Mucosa of descending colon (tissue), 3 donors: ENCODE results near the gene BANF2. TPM values are rescaled to one million over a fixed set of nuclear protein-coding genes. Genes with fewer than 3 reads are reported as not detected.
A peak's percentile ranks its signal among the peaks of the same experiment; 100 is the strongest.

Source experiments
- ATAC-seq: fragments of 200-7000 bp; cut with Tn5 transposase; one replicate; pipeline ENCODE4 v1.9.1; 2020; ENCODE audit warnings: mild to moderate bottlenecking, moderate library complexity
- DNase-seq, 3 donors: peaks; one replicate each; pipeline ENCODE4 v3.0.0-alpha.2; 2020
- H3K36me3 ChIP-seq: fragments of 200-600 bp; one replicate; pipeline ENCODE4 v1.8.0; 2021; ENCODE audit warnings: low read depth, mild to moderate bottlenecking
- H3K4me1 ChIP-seq: fragments of 200-600 bp; one replicate; pipeline ENCODE4 v1.8.0; 2021; ENCODE audit warnings: low read depth, mild to moderate bottlenecking
- H3K4me3 ChIP-seq: fragments of 200-600 bp; one replicate; pipeline ENCODE4 v1.8.0; 2021; ENCODE audit warnings: mild to moderate bottlenecking
- H3K9me3 ChIP-seq: fragments of 200-600 bp; one replicate; pipeline ENCODE4 v1.8.0; 2021; ENCODE audit warnings: mild to moderate bottlenecking
- intact Hi-C, 2 donors: fragments of 100-400 bp; cut with DNase I in 1 of 2; cut with micrococcal nuclease in 1 of 2; formaldehyde crosslinking; loops; one replicate each; pipeline versions ENCODE4 v1.11.0 to v1.11.1; 2022; cut with DNase I, micrococcal nuclease
- total RNA-seq, 3 donors: library from RNA; stranded (reverse); fragmentation: NEBNext Ultra II Directional in 2 of 3; extraction: Animal tissue kit (Norgen Biotek cat#: 25700) in 2 of 3; gene quantifications; one replicate each; pipeline versions ENCODE4 v1.2.1 to v1.2.4, GENCODE V29; 2021 to 2023
- TF ChIP-seq, protein P1 (sequence below): fragments of 200-600 bp; IDR thresholded peaks from one replicate; pipeline ENCODE4 v1.8.0; 2022; ENCODE audit warnings: antibody characterized with exemption, mild to moderate bottlenecking
- donor health status: DM: no; HTN: no; CAD: no; lungs with moderate emphysema.
- donor health status: DM: no; HTN: no; CAD: no.
- donor health status: DM: no; HTN: yes; CAD: no.

The BANF2 gene
- total RNA-seq, 3 donors from 2014 or later = not detected

DNA sequence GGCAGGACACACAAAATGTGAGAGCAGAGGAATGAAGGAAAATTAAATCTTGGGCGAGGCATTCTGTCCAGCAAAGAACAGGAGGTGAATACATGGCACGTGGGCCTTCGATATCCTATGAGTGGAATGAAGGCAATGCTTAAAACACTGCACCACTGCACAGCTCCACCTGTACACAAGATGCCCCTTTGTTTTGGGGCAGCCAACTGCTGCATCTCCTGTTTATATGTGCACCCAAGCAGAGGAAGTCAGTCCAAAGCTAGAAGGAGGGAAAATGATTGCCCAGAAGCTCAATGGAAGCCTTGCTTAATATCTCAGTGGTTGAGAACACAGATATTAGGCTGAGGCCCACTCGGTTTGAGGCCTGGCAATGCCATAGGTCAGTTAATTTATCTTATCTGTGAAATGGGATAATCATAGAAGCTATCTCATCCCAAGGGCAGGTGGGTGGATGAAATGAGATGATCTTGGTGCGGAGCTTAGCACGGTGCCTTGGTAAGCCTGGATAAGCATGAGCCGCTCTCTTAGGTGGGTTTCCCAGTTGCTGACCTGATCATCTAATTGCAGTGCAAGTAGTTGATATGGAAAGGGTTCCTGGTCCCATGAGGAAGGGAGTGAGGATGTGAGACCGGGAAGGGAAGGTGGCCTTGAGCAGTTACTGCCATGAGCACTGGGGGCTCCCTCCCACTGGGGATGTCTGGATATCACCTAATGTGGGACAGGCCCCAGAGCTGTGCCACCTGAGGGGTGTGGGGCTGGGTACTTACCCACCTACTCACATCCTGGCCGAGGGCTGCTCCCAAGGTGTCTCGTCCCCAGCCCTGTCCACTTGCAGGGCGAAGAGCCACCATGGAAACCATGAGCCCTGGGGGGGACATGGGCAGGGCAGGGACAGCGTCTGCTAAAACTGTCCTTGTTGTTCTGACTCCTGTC, 9.9 kb downstream of the BANF2 start:
- Histone ChIP-seq H3K4me3 (no peak overlapping the region), H3K9me3 (no peaks in the 10 kb centered on the region), H3K4me1 (peaks cover 6% of the 10 kb centered on the region), H3K36me3 (no peaks in the 10 kb centered on the region)
- intact Hi-C loops = no loop called here
- ATAC-seq (no peak), DNase-seq (no peak)
- TF ChIP-seq, protein P1, sequence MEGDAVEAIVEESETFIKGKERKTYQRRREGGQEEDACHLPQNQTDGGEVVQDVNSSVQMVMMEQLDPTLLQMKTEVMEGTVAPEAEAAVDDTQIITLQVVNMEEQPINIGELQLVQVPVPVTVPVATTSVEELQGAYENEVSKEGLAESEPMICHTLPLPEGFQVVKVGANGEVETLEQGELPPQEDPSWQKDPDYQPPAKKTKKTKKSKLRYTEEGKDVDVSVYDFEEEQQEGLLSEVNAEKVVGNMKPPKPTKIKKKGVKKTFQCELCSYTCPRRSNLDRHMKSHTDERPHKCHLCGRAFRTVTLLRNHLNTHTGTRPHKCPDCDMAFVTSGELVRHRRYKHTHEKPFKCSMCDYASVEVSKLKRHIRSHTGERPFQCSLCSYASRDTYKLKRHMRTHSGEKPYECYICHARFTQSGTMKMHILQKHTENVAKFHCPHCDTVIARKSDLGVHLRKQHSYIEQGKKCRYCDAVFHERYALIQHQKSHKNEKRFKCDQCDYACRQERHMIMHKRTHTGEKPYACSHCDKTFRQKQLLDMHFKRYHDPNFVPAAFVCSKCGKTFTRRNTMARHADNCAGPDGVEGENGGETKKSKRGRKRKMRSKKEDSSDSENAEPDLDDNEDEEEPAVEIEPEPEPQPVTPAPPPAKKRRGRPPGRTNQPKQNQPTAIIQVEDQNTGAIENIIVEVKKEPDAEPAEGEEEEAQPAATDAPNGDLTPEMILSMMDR = no peak

DNA sequence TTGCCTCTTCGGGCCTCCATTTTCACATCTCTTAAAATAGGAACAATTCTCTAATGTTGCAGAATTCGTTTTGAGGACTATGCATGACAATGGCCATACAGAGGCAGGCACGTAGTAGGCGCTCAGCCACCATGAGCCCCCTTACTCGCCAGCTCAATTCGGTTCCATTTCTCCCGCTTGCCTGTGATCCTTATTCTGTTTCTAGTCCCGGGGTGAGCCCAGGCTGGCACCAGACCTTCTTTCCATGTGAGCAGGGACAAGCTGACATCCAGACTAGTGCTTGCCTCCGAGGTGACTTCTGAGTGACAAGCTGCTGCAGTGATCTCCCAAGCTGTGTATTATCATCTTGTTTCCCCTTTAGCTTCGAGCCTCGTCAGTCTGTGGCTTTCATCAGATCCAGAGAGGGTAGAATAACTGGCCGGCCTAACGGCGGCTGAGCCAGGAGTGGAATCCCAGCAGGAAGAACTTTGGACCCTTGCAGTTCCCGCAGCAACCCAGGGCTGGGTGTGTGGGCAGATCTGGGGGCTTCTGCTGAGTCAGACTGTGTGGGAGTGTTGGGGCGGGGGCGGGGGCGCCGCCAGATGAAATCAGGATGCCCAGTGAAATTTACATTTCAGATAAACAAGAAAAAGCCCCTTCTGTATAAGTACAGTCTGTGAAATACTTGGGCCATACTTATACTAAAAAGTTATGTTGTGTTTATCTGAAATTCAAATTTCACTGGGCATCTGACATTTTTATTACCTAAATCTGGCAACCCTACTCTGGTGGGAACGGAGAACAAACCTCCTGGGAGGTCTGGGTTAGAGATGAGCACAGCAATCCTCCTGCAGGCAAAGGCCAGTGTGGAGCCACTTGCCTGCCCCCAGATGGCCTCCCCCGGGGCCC, 10.9 kb downstream of the BANF2 start:
- H3K4me1 ChIP-seq = peaks cover 6% of the 10 kb centered on the region
- intact Hi-C loops = no loop called here
- DNase-seq = peak in 1 of 3 donors; percentile 23
- H3K9me3 ChIP-seq = no peaks in the 10 kb centered on the region
- H3K36me3 ChIP-seq = no peaks in the 10 kb centered on the region
- H3K4me3 ChIP-seq = no peak overlapping the region
- TF ChIP-seq, protein P1 = no peak
- peak; percentile 68 for ATAC-seq

DNA sequence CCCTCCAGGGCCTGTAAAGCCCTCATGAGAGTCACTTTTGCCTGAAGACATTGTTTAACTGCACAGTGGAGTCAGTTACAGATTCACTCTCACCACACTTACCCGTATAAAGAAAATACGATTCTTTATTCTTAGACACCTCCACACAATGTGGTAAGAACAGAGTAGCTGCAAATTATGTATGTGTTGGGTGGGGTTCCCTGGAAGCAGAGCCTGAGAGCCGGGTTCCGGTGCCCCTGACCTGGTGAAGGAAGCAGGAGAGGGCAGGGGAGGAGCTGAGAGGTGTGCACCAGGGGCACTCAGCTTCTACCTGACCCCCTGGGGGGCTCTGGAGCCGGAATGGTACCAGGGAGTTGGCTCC, 11.5 kb downstream of the BANF2 start:
- Histone ChIP-seq H3K36me3 (no peaks in the 10 kb centered on the region), H3K4me3 (no peak overlapping the region), H3K4me1 (peaks cover 6% of the 10 kb centered on the region), H3K9me3 (no peaks in the 10 kb centered on the region)
- TF ChIP-seq, protein P1 = no peak
- no peak for DNase-seq
- no peak for ATAC-seq
- intact Hi-C loops = no loop called here

DNA sequence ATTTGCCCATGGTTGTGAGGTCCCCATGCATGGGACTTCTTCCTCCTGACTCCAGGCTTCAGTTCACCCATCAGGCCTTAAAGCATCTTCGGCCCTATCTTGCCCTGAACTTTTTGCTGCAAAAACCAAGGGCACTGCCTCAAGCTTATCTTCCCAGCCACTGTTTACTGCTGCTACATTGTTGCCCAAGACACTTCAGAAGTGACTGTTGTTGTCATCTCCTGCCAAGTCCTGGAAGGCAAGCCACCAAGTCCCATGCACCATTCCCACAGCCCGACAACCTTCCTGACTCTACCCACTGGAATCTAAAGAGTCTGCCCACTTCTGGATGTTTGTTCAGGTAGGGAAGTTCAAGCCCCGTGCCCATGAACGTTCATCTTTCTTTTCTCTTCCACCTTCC, 12.4 kb downstream of the BANF2 start:
- no peak for DNase-seq
- Histone ChIP-seq H3K4me3 (no peak overlapping the region), H3K4me1 (peaks cover 6% of the 10 kb centered on the region), H3K9me3 (no peaks in the 10 kb centered on the region), H3K36me3 (no peaks in the 10 kb centered on the region)
- intact Hi-C loops = no loop called here
- TF ChIP-seq, protein P1 = no peak
- no peak for ATAC-seq

DNA sequence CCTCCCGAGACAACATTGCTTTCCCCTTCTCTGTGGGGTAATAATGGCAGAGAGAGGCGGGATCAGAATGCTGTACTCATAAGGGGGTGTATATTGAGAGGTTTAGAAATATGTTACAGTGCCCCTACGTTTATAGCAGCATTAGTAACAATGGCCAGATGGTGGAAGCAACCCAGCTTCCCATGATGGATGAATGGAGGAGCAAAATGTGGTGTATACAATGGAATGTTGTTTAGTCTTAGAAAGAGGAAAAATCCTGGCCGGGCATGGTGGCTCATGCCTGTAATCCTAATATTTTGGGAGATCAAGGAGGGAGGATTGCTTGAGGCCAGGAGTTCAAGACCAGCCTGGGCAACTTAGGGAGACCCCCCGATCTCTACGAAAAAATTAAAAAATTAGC, 12.9 kb downstream of the BANF2 start:
- Histone ChIP-seq H3K36me3 (no peaks in the 10 kb centered on the region), H3K9me3 (no peaks in the 10 kb centered on the region), H3K4me3 (no peak overlapping the region), H3K4me1 (peaks cover 6% of the 10 kb centered on the region)
- DNase-seq (no peak), ATAC-seq (no peak)
- TF ChIP-seq, protein P1 = no peak
- intact Hi-C loops = no loop called here
